BE2C (cell line): Measurements from ENCODE around the gene HRCT1.
A peak's percentile ranks its signal among the peaks of the same experiment; 100 is the strongest.

Source experiments
- DNase-seq: peaks from one replicate; pipeline ENCODE4 v3.0.0-alpha.2; 2020
- H3K27me3 ChIP-seq: fragments of 250-450 bp; sonication (Bioruptor Pico); 2 replicates; pipeline ENCODE4 v1.5.1; 2020; ENCODE audit warnings: mild to moderate bottlenecking
- H3K36me3 ChIP-seq: fragments of 250-450 bp; sonication (Bioruptor Pico); 2 replicates; pipeline ENCODE4 v1.5.1; 2020; ENCODE audit warnings: mild to moderate bottlenecking
- H3K4me1 ChIP-seq: fragments of 250-450 bp; sonication (Bioruptor Pico); 2 replicates; pipeline ENCODE4 v1.5.1; 2020
- H3K4me3 ChIP-seq: 2 replicates; pipeline ENCODE4 v1.5.1; 2011; ENCODE audit warnings: low read depth, low read length
- H3K9me3 ChIP-seq: fragments of 250-450 bp; sonication (Bioruptor Pico); 2 replicates; pipeline ENCODE4 v1.5.1; 2020
- CTCF ChIP-seq: IDR thresholded peaks from 2 replicates; pipeline ENCODE4 v1.5.1; 2012; ENCODE audit warnings: mild to moderate bottlenecking, low read depth, low read length

The HRCT1 gene

GRCh38 chr9:35903049-35903448 is 3.0 kb upstream of the HRCT1 start:
- peak; percentile 45 for DNase-seq
- no peaks in the 10 kb centered on the region for H3K36me3 ChIP-seq
- H3K4me3 ChIP-seq, result no peak overlapping the region
- no peaks in the 10 kb centered on the region for H3K9me3 ChIP-seq
- peak; percentile 72 for TF ChIP-seq CTCF
- H3K27me3 ChIP-seq, result peaks cover 28% of the 10 kb centered on the region
- peaks cover 11% of the 10 kb centered on the region for H3K4me1 ChIP-seq

GRCh38 chr9:35904338-35904737 is 1.7 kb upstream of the HRCT1 start:
- Histone ChIP-seq H3K27me3 (peaks cover 18% of the 10 kb centered on the region), H3K4me1 (peaks cover 23% of the 10 kb centered on the region), H3K4me3 (no peak overlapping the region), H3K36me3 (no peaks in the 10 kb centered on the region), H3K9me3 (no peaks in the 10 kb centered on the region)
- no peak for DNase-seq
- TF ChIP-seq CTCF, result no peak

GRCh38 chr9:35905051-35905781 is 786 bp upstream of the HRCT1 start:
- Histone ChIP-seq H3K4me3 (no peak overlapping the region), H3K9me3 (no peaks in the 10 kb centered on the region), H3K27me3 (peaks cover 18% of the 10 kb centered on the region), H3K4me1 (peaks cover 23% of the 10 kb centered on the region), H3K36me3 (no peaks in the 10 kb centered on the region)
- no peak for TF ChIP-seq CTCF
- DNase-seq, result no peak

- Histone ChIP-seq H3K9me3 (no peaks in the 10 kb centered on the region), H3K27me3 (peaks cover 5% of the 10 kb centered on the region), H3K4me3 (no peak overlapping the region), H3K36me3 (no peaks in the 10 kb centered on the region), H3K4me1 (peaks cover 23% of the 10 kb centered on the region)
- DNase-seq, result peak; percentile 17
- no peak for TF ChIP-seq CTCF
Observed at GRCh38 chr9:35906923-35907699, 1.1 kb downstream of the HRCT1 start.

- H3K4me3 ChIP-seq, result no peak overlapping the region
Observed at GRCh38 chr9:35907711-35908503, 1.9 kb downstream of the HRCT1 start.

More at GRCh38 chr9:35907711-35908503, 1.9 kb downstream of the HRCT1 start:
- Histone ChIP-seq H3K36me3 (no peaks in the 10 kb centered on the region), H3K27me3 (no peaks in the 10 kb centered on the region), H3K9me3 (no peaks in the 10 kb centered on the region), H3K4me1 (peaks cover 23% of the 10 kb centered on the region)
- DNase-seq, result peak; percentile 68
- no peak for TF ChIP-seq CTCF
